RWPE2 (cell line): ENCODE data around the gene OSCP1.
A peak's percentile ranks its signal among the peaks of the same experiment; 100 is the strongest.
"Not testable (repeated sequence)": the region's sequence is repeated elsewhere in the genome, so short reads cannot be mapped to it uniquely, and the experiment has no call there.

Experiments
- ATAC-seq: fragments of 200-7000 bp; cut with Tn5 transposase; 3 replicates; pipeline ENCODE4 v1.9.1; 2021; ENCODE audit warnings: low read depth
- DNase-seq: peaks from one replicate; pipeline ENCODE4 v3.0.0-alpha.2; 2020; ENCODE audit warnings: low spot score
- H3K27ac ChIP-seq: fragments of 450-650 bp; 2 replicates; pipeline ENCODE4 v1.5.1; 2017; ENCODE audit warnings: mild to moderate bottlenecking; ENCODE audit not compliant: poor library complexity, severe bottlenecking
- H3K27me3 ChIP-seq: fragments of 250-450 bp; sonication (Bioruptor Pico); 2 replicates; pipeline ENCODE4 v1.5.1; 2021; ENCODE audit warnings: mild to moderate bottlenecking, moderate library complexity; ENCODE audit not compliant: insufficient read depth, poor library complexity, severe bottlenecking
- H3K36me3 ChIP-seq: fragments of 250-450 bp; sonication (Bioruptor Pico); 2 replicates; pipeline ENCODE4 v1.5.1; 2020; ENCODE audit warnings: low read depth, mild to moderate bottlenecking, moderate library complexity
- H3K4me1 ChIP-seq: fragments of 250-450 bp; sonication (Bioruptor Pico); 2 replicates; pipeline ENCODE4 v1.5.1; 2021; ENCODE audit warnings: mild to moderate bottlenecking, moderate library complexity; ENCODE audit not compliant: insufficient read depth, poor library complexity, severe bottlenecking
- H3K4me3 ChIP-seq: fragments of 250-450 bp; sonication (Bioruptor Pico); 2 replicates; pipeline ENCODE4 v1.5.1; 2021; ENCODE audit warnings: mild to moderate bottlenecking, moderate library complexity; ENCODE audit not compliant: severe bottlenecking
- H3K9me3 ChIP-seq: fragments of 250-450 bp; sonication (Bioruptor Pico); 2 replicates; pipeline ENCODE4 v1.5.1; 2021; ENCODE audit warnings: mild to moderate bottlenecking, moderate library complexity; ENCODE audit not compliant: severe bottlenecking
- TF ChIP-seq, protein P1 (sequence below): fragments of 450-650 bp; IDR thresholded peaks from one replicate; pipeline ENCODE4 v1.5.1; 2017; ENCODE audit warnings: mild to moderate bottlenecking, moderate library complexity; ENCODE audit not compliant: poor library complexity, severe bottlenecking

The OSCP1 gene

DNA sequence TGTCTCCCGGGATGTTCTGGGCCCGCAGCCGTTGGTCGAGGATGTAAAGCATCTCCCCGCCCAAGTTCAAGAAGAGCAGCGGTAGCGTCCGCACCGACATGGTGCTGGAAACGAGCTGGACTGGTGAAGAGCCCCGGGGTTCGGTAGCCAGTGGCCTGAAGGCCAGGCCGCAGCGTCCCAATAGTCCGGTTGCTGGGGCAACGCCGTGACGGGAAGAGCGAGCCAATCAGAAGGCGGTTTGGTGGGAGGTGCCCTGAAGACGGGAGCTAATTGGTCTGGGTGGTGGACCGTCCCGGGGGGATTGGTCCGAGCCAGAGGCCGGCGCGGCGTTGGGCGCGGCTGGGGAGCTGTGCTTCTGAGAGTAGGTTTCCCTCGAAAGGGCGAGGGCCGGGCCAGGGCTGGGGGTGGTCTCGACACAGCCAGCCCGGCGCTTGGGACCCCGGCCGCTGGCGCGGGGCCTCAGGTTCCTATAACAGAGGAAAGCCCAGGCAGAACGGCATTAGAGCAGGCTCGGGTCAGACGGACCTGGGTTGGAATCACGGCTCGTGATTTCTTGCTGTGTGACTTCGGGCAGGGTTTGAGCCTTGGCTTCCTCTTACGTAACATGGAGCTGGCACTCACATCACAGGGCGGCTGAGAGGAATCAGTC is at the start of gene OSCP1:
TSS of gene OSCP1 (minus strand) at position 182 of the 649 bp plus-strand sequence. CDS start at position 100, 82 bp downstream.
- H3K4me3 ChIP-seq = peak within 1 kb of the TSS; percentile 43
- no peaks in the 10 kb centered on the region for H3K27me3 ChIP-seq
- peaks cover 9% of the 10 kb centered on the region for H3K36me3 ChIP-seq
- H3K4me1 ChIP-seq = peaks cover 15% of the 10 kb centered on the region
- no peaks in the 10 kb centered on the region for H3K9me3 ChIP-seq
- DNase-seq (peak; percentile 94), ATAC-seq (peak; percentile 98)
- peak within 1 kb of the TSS; percentile 41 for H3K27ac ChIP-seq
- TF ChIP-seq, protein P1, sequence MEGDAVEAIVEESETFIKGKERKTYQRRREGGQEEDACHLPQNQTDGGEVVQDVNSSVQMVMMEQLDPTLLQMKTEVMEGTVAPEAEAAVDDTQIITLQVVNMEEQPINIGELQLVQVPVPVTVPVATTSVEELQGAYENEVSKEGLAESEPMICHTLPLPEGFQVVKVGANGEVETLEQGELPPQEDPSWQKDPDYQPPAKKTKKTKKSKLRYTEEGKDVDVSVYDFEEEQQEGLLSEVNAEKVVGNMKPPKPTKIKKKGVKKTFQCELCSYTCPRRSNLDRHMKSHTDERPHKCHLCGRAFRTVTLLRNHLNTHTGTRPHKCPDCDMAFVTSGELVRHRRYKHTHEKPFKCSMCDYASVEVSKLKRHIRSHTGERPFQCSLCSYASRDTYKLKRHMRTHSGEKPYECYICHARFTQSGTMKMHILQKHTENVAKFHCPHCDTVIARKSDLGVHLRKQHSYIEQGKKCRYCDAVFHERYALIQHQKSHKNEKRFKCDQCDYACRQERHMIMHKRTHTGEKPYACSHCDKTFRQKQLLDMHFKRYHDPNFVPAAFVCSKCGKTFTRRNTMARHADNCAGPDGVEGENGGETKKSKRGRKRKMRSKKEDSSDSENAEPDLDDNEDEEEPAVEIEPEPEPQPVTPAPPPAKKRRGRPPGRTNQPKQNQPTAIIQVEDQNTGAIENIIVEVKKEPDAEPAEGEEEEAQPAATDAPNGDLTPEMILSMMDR = no peak

DNA sequence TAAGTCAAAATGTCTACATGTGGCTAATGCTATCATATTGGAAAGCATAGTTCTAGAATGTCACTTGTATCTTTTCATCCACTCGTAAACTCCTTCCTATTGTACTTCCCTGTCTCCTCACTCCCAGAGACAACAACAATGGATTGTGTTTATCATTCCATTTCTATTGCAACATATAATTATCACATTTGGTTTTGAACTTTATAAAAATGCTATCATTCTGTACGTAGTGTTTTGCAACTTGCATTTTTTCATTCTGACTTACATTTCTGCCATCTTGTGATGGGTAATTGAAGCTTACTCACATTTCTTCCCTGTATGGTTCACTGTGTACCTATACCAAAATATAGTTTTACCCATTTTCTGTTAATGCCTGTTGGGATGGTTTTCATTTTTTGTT is 47.0 kb upstream of the OSCP1 start:
- H3K27me3 ChIP-seq = no peaks in the 10 kb centered on the region
- H3K36me3 ChIP-seq = no peaks in the 10 kb centered on the region
- H3K4me3 ChIP-seq = no peak overlapping the region
- TF ChIP-seq, protein P1 = no peak
- H3K4me1 ChIP-seq = no peaks in the 10 kb centered on the region
- H3K9me3 ChIP-seq = no peaks in the 10 kb centered on the region
- no peak overlapping the region for H3K27ac ChIP-seq
- DNase-seq (no peak), ATAC-seq (no peak)

- ATAC-seq = no peak
- TF ChIP-seq, protein P1 = no peak
- Histone ChIP-seq H3K9me3 (no peaks in the 10 kb centered on the region), H3K4me1 (no peaks in the 10 kb centered on the region), H3K27ac (no peak overlapping the region), H3K36me3 (no peaks in the 10 kb centered on the region), H3K4me3 (no peak overlapping the region), H3K27me3 (no peaks in the 10 kb centered on the region)
- no peak for DNase-seq
Measured at GRCh38 chr1:36494971-36495370, 44.7 kb upstream of the OSCP1 start.

DNA sequence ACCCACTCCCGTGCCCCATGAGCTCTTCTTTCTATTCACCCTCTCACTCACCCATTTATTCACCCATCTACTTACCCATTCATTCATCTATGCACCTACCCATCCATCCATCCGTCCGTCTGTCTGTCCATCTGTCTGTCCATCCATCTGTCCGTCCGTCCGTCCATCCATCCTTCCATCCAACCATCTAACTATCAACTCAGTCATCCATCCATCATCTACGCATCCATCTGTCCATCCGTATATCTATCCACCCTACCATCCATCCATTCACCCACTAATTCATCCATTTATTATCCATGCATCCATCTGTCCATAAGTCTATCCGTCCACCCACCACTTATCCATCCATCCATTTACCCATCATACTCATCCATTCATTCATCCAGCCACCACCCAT is 43.3 kb upstream of the OSCP1 start:
- DNase-seq = no peak
- ATAC-seq = no peak
- H3K4me3 ChIP-seq = no peak overlapping the region
- no peak overlapping the region for H3K27ac ChIP-seq
- H3K27me3 ChIP-seq = no peaks in the 10 kb centered on the region
- H3K9me3 ChIP-seq = no peaks in the 10 kb centered on the region
- H3K4me1 ChIP-seq = no peaks in the 10 kb centered on the region
- TF ChIP-seq, protein P1 = no peak
- H3K36me3 ChIP-seq = no peaks in the 10 kb centered on the region

DNA sequence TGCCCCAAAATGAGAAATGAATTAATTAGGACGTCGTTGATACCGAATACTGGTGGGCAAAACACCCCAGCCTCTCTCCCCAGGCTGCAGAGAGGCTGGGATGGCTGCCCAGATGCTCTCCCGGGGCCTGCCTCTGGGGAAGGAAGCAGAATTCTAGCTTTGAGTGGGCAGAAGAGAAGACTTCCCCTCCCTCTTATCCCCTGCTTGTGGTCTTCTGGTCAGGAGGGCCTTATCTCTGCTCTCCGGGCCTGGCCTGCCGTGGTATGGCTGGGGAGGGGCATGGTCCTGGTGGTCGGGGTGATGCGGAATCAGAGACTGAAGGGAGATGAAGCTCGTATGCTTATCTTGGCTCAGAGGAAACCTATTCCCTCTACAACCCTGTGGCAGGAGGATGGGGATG is 42.2 kb upstream of the OSCP1 start:
- ATAC-seq = no peak

DNA sequence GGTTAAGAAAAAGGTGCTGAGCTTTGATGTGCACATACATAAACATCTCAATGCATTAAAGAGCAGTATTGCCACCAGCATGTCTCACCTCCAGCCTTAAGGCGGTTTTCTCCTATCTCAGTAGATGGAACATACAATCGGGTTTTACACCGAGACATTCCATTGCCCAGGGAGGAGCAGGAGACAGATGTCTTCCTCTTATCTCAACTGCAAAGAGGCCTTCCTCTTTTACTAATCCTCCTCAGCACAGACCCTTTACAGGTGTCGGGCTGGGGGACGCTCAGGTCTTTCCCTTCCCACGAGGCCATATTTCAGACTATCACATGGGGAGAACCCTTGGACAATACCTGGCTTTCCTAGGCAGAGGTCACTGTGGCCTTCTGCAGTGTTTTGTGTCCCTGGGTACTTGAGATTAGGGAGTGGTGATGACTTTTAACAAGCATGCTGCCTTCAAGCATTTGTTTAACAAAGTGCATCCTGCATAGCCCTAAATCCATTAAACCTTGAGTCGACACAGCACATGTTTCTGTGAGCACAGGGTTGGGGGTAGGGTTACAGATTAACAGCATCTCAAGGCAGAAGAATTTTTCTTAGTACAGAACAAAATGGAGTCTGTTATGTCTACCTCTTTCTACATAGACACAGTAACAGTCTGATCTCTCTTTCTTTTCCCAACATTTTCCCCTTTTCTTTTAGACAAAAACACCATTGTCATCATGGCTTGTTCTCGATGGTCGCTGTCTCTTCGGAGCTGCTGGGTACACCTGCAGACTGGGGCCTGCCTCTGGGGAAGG is 39.2 kb upstream of the OSCP1 start:
- not testable (repeated sequence) for H3K9me3 ChIP-seq, H3K4me3 ChIP-seq, DNase-seq, ATAC-seq, H3K36me3 ChIP-seq, H3K4me1 ChIP-seq, H3K27me3 ChIP-seq, H3K27ac ChIP-seq

More for the DNA sequence above, 42.2 kb upstream of the OSCP1 start:
- TF ChIP-seq, protein P1 = no peak
- Histone ChIP-seq H3K36me3 (no peaks in the 10 kb centered on the region), H3K27me3 (no peaks in the 10 kb centered on the region), H3K4me1 (no peaks in the 10 kb centered on the region), H3K9me3 (no peaks in the 10 kb centered on the region), H3K27ac (no peak overlapping the region), H3K4me3 (no peak overlapping the region)
- DNase-seq = no peak
